GM12874 (cell line): ENCODE results near the gene KIAA1328.

Experiments used
- CTCF ChIP-seq: IDR thresholded peaks from 2 replicates; pipeline ENCODE4 v1.5.1; 2011; ENCODE audit warnings: low read depth, mild to moderate bottlenecking, control low read depth, low read length, moderate library complexity; ENCODE audit not compliant: insufficient read depth

The KIAA1328 gene

GRCh38 chr18:37249171-37249886 lies 420.4 kb downstream of the KIAA1328 start:
- no peak for TF ChIP-seq CTCF

- TF ChIP-seq CTCF = no peak
These were observed 421.1 kb downstream of the KIAA1328 start for GRCh38 chr18:37249895-37250618.

GRCh38 chr18:37251679-37252078 lies 422.8 kb downstream of the KIAA1328 start:
- TF ChIP-seq CTCF = no peak

GRCh38 chr18:37252342-37252741 lies 423.4 kb downstream of the KIAA1328 start:
- TF ChIP-seq CTCF = no peak

DNA sequence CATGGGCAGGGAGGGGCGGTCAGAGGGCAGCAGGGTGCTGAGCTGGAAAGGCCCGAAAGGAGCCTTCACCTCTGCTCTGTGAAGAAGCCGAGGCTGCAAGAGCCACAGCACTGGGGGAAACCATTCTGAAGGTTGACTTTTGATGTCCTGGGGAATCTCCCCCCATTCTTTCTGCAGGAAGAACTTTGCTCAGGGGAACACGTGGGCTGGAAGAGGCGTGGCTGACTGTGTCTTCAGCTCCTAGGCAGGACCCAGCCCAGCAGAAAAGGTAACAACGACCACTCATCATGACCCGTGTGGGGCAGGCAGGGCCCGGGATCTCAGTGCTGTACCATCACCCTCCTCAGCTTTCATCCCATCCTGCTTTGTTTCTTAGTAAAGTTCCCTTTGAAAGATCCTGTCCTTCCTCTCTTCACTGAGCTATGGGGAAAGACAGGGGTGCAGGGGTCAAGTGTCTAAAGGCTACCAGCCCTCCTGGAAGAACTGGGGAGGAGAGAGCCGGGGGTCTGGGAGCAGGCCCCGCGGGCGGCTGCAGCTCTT lies 424.0 kb downstream of the KIAA1328 start:
- no peak for TF ChIP-seq CTCF

- no peak for TF ChIP-seq CTCF
These were observed 424.7 kb downstream of the KIAA1328 start for GRCh38 chr18:37253394-37254235.

DNA sequence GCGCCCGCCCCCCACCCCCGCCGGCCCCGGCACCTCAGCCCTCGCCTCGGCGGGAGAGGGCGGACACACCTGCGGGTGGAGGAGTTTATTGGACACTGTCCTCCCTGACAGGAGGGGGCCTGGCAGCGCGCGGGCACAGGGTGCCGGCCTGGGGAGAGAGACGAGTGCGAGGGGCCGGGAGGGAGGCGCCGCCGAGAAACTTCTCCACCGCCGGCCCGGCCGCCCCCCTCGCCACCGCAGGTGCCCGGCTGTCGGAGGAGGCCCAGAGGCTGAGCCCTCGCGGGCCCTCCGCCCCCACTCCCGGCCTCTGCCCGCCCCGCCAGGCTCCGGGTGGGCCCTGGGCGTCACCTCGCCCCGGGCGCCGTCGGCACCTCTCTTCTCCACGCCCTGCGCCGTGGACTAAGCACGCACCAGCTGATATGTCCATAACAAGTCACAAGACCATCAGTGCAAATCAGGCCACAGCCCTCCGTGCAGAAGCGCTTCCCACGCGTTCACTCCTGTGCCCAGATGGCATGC lies 425.4 kb downstream of the KIAA1328 start:
- no peak for TF ChIP-seq CTCF
